GM18907 (cell line): ENCODE results near the gene KRT9.

Source experiments
- ATAC-seq: cut with Tn5 transposase; IDR thresholded peaks from one replicate; pipeline ENCODE4 v1.9.1; 2021; ENCODE audit warnings: mild to moderate bottlenecking, moderate library complexity; ENCODE audit not compliant: unreplicated experiment

Gene KRT9

DNA sequence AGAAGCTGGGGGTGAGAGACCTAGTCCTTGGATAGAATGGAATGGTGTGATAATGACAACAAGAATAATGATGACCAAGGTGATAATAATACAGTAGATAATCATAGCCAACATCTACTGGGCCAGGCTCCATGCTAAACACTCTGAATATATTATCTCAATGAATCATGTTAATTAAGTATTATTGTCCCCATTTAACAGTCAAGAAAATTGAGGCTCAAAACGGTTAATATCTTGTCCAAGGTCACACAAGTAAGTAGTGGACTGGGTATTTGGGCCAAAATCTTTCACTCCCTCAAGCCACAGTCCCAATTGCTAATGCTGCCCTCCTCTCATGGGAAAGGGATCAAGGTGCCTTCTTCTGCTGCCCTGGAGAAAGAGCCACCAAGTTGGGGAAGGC, 39.9 kb downstream of the KRT9 start:
- no peak for ATAC-seq

- no peak for ATAC-seq
Observed at GRCh38 chr17:41530062-41531048, 41.5 kb downstream of the KRT9 start.

DNA sequence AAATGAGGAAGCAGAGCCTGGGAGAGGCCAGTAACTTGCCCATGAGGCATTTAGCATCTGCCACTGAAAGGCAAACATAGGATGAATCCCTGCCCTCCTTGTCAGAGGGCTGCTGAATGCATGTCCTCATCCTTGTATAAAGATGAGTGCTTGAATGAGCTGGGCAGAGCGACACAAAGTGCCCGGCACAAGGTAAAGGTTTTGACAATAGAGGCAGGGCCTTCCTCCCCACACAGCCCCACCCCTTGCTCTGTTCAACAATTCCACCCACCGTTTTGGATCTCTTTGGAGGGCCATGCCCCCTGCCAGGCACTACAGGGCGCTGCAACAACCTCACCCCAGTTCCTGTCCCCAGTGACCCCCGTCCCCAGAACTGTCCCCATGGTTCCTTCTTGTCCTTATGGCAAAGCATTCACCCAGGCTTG, 42.4 kb downstream of the KRT9 start:
- ATAC-seq = no peak

GRCh38 chr17:41528959-41529353, 42.9 kb downstream of the KRT9 start:
- no peak for ATAC-seq

DNA sequence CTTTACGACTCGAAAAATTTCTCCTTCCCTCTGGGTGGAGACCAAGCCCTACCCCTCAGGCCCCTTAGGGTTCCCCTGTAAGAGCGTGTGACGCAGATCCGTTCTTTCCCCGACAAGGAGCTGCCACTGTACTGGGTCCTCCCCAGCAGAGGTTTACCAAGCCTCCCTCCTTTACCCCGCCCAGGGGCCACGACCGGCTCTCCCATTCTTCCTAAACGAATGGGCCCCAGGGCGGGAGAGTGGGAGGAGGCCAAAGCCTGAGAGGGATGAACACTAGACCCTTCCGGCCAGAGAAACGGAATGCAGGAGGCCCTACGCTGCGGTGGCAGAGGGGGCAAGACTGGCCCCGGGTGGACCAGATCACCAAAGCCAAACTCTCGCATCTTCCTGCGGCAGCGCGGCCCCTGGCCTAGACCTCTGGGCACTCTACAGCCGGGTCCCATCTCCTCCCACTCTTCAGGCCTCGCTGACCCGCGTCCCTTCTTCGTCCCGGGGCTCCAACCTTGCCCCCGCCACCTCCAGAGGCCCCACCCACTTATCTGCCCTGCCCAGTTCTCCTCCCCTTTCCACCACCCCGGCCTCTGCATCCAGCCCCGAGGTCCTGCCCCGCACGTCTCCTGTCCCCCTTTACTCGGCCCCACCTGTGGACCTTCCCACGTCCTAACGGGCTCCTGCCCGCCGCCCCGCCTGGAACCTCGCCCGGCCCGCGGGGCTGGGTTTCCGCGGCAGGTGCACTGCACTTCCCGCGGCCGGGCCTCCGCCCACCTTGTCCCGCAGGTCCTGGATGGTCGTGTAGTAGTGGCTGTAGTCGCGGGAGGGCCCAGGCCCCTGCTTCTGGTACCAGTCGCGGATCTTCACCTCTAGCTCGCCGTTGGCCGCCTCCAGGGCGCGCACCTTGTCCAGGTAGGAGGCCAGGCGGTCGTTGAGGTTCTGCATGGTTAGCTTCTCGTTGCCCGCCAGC, 44.5 kb downstream of the KRT9 start:
- no peak for ATAC-seq

DNA sequence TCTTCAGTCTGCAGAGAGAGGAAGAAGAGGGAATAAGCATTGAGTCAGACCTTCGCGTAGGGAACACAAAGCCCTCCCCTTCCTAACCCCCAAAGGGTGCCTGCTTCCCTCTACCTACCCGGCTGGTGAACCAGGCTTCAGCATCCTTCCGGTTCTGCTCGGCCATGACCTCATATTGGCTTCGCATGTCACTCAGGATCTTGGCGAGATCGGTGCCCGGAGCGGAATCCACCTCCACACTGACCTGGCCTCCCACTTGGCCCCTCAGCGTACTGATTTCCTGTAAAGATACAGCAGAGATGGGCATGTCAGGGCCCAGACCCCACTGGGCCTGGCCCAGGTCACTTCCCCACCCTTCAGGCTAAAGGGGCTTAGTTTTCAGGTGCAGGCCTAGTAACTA, 47.6 kb downstream of the KRT9 start:
- ATAC-seq = no peak

DNA sequence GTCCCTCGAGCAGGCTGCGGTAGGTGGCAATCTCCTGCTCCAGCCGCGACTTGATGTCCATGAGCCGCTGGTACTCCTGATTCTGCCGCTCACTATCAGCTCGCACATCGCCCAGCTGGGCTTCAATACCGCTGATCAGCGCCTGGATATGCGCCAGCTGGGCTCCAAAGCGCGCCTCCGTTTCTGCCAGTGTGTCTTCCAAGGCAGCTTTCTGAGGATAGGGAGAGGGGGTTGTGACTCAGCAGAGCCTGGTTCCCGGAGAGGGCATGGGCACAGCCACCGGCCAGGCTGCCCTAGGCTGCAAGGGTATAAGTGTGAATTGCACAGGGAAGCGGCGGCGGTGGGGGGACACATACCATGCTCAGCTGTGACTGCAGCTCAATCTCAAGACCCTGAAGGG, 48.1 kb downstream of the KRT9 start:
- ATAC-seq = no peak

- no peak for ATAC-seq
Observed at GRCh38 chr17:41523225-41523593, 48.6 kb downstream of the KRT9 start.

GRCh38 chr17:41522301-41523224, 49.3 kb downstream of the KRT9 start:
- no peak for ATAC-seq

DNA sequence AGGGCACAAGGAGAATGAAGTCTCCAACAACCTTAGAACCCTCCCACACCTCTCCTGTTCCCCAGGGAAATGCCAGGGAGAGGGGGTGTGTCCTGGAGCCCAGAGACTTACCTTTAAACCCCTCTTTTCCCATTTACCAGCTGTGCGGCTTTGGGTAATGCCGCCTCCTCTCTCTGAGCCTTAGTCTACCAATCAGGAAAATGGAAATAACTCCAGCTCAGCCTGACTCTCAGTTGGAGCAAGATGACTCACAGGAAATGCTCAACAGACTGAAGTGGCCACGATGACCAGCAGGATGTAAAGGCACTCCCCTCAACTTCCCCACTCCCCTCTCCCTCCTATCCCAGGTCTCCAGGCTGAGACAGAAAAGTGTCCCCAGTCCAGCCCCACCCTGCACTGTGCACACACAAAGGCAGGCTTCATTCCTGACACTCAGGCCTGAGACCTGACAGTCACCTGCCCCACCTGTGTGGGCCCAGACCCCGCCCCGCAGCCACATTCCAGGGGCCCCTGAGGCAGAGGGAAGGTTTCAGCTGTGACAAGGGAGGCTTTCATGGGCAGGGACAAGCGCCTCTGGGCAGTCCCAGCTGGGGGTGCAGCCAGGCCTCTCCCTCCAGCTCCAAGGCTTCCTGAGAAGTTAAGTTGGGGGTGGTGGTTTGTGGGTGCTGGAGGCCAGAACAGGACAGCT, 50.1 kb downstream of the KRT9 start:
- no peak for ATAC-seq

DNA sequence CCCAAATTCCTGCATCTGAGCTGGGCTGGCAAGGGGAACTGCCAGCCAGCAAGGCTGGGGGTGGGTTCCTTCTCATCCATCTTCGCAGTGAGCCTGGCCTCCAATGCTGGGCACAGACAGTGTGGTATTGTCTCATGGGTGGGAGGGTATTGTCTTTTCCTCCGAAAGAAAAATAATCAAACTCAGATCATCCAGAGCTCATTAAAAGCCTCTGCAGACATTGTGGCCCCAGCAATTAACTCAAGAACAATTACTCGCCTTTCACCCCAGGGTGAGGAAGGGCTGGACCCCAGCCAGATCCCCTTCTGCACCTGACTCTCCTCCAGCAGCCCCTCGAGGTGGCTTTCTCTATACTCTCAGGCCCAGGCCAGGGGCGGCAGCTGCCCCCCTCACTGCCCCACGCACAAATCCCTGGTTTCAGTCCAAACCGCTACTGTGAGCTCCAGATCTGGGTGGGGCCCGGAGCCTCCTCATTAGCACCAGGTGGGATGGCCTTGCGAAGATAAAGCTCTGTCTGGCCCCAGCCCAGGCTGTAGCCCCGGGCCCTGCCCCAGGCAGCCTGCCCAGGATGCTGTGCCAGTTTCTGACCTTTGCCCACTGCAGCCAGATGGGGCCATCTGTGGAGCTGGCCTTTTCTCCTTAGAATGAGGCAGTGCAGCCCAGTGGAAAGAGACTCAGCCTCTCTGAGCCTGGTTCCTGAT, 50.9 kb downstream of the KRT9 start:
- no peak for ATAC-seq

GRCh38 chr17:41519501-41520224, 52.2 kb downstream of the KRT9 start:
- no peak for ATAC-seq

DNA sequence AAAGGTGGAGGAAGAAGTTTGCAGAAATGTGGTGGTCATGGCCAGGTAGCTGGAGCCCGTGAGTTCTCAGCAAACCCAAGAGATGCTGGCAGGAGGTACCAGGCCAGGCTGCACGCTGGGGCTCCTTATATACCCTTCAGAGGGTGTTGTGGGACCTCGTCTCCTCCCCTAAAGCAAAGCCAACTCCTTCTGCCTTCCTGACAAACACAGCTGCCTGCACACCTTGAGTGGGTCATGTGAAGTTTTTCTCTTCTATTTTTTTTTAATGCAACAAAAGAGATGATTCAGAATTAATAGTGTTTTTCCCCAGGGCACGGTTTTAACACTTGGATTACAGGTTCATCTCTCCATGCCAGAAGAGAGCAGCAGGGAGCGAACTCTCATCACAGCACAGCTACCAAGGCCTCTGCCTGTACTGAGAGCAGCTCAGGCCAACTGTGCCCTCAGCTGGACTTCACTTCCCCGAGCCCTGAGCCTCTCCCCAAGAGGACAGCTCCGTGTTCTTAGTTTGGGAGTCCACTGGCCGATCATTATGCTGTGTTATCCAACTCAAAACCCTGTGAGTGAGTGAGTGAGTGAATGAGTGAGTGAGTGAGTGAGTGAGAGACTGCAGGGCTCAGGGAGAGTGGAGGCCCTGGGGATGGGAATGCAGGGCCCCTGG, 52.9 kb downstream of the KRT9 start, which contains the start of gene KRT15:
KRT15 (minus strand) TSS at position 102 of the 661 bp plus-strand sequence; CDS start at position 39, 63 bp downstream.
- ATAC-seq = no peak

DNA sequence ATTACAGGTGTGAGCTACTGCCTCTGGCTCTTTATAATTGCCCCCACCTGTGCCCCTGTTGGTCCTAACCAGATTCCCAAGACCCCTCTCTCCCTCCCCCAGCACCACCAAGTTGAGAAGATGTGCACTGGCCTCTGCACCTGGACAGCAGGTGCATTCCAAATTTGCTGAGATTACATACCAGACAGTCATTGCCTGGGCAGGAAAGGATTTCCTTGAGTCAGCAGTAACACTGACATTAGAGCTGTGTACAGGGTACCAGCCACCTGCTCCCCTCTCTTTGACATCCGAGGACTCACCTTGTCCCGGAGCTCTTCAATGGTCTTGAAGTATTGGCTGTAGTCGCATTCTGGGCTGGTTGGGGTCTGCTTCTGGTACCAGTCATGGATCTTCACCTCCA, 53.8 kb downstream of the KRT9 start:
- ATAC-seq = no peak

- no peak for ATAC-seq
Observed at GRCh38 chr17:41516830-41517283, 55.0 kb downstream of the KRT9 start.

- no peak for ATAC-seq
Observed at GRCh38 chr17:41516147-41516829, 55.6 kb downstream of the KRT9 start.
